DMS153 treated with DMSO at 0.1 percent for 48 hours (cell line): Measurements from ENCODE around the gene ZNF829.

ENCODE experiments used
- DNase-seq: peaks from one replicate; lab custom pipeline; 2025; ENCODE audit not compliant: unreplicated experiment; lab: John Stamatoyannopoulos, UW

Gene ZNF829

GRCh38 chr19:36915992-36916830 is at the start of gene ZNF829, which contains the start of gene ZNF568:
TSS of gene ZNF829 (minus strand) at chr19:36916291. CDS start at chr19:36915167, 1,124 bp downstream.
TSS of gene ZNF568 (plus strand) at chr19:36916332. CDS start at chr19:36922771, 6,439 bp downstream.
- no peak for DNase-seq

- DNase-seq, result no peak
Observed at GRCh38 chr19:36963280-36963679, 47.2 kb upstream of the ZNF829 start.

- no peak for DNase-seq
Observed at GRCh38 chr19:36962346-36962745, 46.3 kb upstream of the ZNF829 start.

- DNase-seq, result no peak
Observed at GRCh38 chr19:36950335-36951119, 34.4 kb upstream of the ZNF829 start.

- no peak for DNase-seq
Observed at GRCh38 chr19:36939153-36939552, 23.1 kb upstream of the ZNF829 start.

GRCh38 chr19:36931684-36932083 is 15.6 kb upstream of the ZNF829 start:
- no peak for DNase-seq

- DNase-seq, result no peak
Observed at GRCh38 chr19:36918090-36918489, 2.0 kb upstream of the ZNF829 start.

GRCh38 chr19:36916991-36917390 is 900 bp upstream of the ZNF829 start:
- DNase-seq, result no peak

- no peak for DNase-seq
Observed at GRCh38 chr19:36898422-36898821, 17.7 kb downstream of the ZNF829 start.

- DNase-seq, result no peak
Observed at GRCh38 chr19:36894849-36895383, 21.2 kb downstream of the ZNF829 start.

- DNase-seq, result no peak
Observed at GRCh38 chr19:36891768-36892357, 24.2 kb downstream of the ZNF829 start.

GRCh38 chr19:36876993-36877938 is 38.8 kb downstream of the ZNF829 start:
- no peak for DNase-seq

- DNase-seq, result no peak
Observed at GRCh38 chr19:36851898-36852297, 64.2 kb downstream of the ZNF829 start.

GRCh38 chr19:36850559-36851442 is 65.3 kb downstream of the ZNF829 start, which contains the start of gene ZNF345:
TSS of gene ZNF345 (plus strand) at chr19:36850876. CDS start at chr19:36876831, 25,955 bp downstream.
- DNase-seq, result no peak

GRCh38 chr19:36849701-36850558 is 66.2 kb downstream of the ZNF829 start:
- no peak for DNase-seq

- no peak for DNase-seq
Observed at GRCh38 chr19:36847968-36848367, 68.1 kb downstream of the ZNF829 start.

GRCh38 chr19:36838784-36839324 is 77.2 kb downstream of the ZNF829 start:
- DNase-seq, result no peak
